Measurements from ENCODE around the gene KLHL8.

DNA sequence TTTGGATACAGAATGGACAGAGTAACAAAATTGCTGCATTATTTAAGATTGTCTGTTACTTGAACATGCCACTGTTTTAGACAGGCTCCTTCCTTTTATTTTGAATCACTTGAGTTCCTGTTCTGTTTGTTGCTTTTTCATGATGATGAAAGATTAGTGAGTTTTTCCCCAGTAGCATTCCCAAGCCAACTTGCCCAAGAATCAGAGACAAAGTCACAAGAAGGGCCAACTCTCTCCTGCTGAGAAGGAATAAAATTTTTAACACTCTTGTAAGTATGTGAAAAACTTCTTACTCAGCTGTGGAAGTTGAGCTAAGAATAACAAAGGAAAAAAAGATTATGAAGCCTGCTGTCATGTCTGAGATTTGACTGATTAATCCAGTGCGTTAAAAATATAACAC lies 104.2 kb downstream of the KLHL8 start:
- no peak for TF ChIP-seq POLR2A (IDR thresholded peaks at IDR 0.05)
- TF ChIP-seq, protein P1, sequence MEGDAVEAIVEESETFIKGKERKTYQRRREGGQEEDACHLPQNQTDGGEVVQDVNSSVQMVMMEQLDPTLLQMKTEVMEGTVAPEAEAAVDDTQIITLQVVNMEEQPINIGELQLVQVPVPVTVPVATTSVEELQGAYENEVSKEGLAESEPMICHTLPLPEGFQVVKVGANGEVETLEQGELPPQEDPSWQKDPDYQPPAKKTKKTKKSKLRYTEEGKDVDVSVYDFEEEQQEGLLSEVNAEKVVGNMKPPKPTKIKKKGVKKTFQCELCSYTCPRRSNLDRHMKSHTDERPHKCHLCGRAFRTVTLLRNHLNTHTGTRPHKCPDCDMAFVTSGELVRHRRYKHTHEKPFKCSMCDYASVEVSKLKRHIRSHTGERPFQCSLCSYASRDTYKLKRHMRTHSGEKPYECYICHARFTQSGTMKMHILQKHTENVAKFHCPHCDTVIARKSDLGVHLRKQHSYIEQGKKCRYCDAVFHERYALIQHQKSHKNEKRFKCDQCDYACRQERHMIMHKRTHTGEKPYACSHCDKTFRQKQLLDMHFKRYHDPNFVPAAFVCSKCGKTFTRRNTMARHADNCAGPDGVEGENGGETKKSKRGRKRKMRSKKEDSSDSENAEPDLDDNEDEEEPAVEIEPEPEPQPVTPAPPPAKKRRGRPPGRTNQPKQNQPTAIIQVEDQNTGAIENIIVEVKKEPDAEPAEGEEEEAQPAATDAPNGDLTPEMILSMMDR (IDR thresholded peaks at IDR 0.05), result no peak
